Gastroesophageal sphincter (tissue), 4 donors: ENCODE measurements around the gene BAIAP2. TPM values are rescaled to one million over a fixed set of nuclear protein-coding genes. Genes with fewer than 3 reads are reported as not detected.

Experiments used
- ATAC-seq: fragments of 150-250 bp; one replicate; pipeline ENCODE4 v1.9.1; 2016; ENCODE audit warnings: mild to moderate bottlenecking, moderate library complexity
- H3K27ac ChIP-seq, 4 donors: fragments of 200-600 bp; sonication (generic) in 3 of 4; 1 replicate in 3 of 4; 2 replicates in 1 of 4; pipeline ENCODE4 v1.5.1; 2016 to 2019
- H3K27me3 ChIP-seq: fragments of 200-600 bp; sonication (generic); one replicate; pipeline ENCODE4 v1.5.1; 2019
- H3K36me3 ChIP-seq, 2 donors: fragments of 200-600 bp; sonication (generic); one replicate each; pipeline ENCODE4 v1.5.1; 2019; ENCODE audit warnings: control low read depth in 1 of 2
- H3K4me1 ChIP-seq, 3 donors: fragments of 200-600 bp; sonication (generic); 1 replicate in 2 of 3; 2 replicates in 1 of 3; pipeline ENCODE4 v1.5.1; 2016 to 2019; ENCODE audit warnings: control low read depth in 2 of 3
- H3K4me3 ChIP-seq, 2 donors: fragments of 200-600 bp; sonication (generic); one replicate each; pipeline ENCODE4 v1.5.1; 2019; ENCODE audit warnings: mild to moderate bottlenecking in 1 of 2, moderate library complexity in 1 of 2
- H3K9me3 ChIP-seq, 3 donors: fragments of 200-600 bp; sonication (generic); one replicate each; pipeline ENCODE4 v1.5.1; 2017 to 2019; ENCODE audit warnings: control low read depth in 2 of 3
- CTCF ChIP-seq, 4 experiments: fragments of 200-600 bp in 2 of 4; fragments of 450-650 bp in 2 of 4; sonication (generic) in 1 of 4; IDR thresholded peaks; one replicate each; pipeline ENCODE4 v1.5.1; 2017 to 2019; ENCODE audit warnings: antibody characterized with exemption in 4 of 4, mild to moderate bottlenecking in 2 of 4, moderate library complexity in 2 of 4
- EP300 ChIP-seq: sonication (generic); formaldehyde crosslinking; IDR thresholded peaks from one replicate; pipeline ENCODE4 v1.6.1; 2017; ENCODE audit warnings: antibody characterized with exemption, mild to moderate bottlenecking
- POLR2A ChIP-seq, 2 donors: fragments of 450-650 bp; IDR thresholded peaks; one replicate each; pipeline ENCODE4 v1.6.1; 2017; ENCODE audit warnings: antibody characterized with exemption in 2 of 2, mild to moderate bottlenecking in 2 of 2, moderate library complexity in 1 of 2
- POLR2AphosphoS5 ChIP-seq: sonication (generic); formaldehyde crosslinking; IDR thresholded peaks from one replicate; pipeline ENCODE4 v1.6.1; 2017; ENCODE audit warnings: antibody characterized with exemption
- WGBS, 2 donors: methylation state at CpG; one replicate each; pipeline ENCODE4 v1.1.5; 2018; ENCODE audit warnings: low coverage in 1 of 2; 5-methylcytosine and 5-hydroxymethylcytosine counted together
- small RNA-seq, 4 donors: library from RNA; depleted of rRNA; stranded (forward); fragments of <200 nt; gene quantifications; one replicate each; pipeline ENCODE3, GENCODE V24; 2016
- total RNA-seq, 4 donors: library from RNA; depleted of rRNA; stranded (reverse); fragments of >200 nt; gene quantifications; one replicate each; pipeline ENCODE4 v1.1.0, GENCODE V29; 2016

BAIAP2 gene
- total RNA-seq, 4 donors from 2014 or later: 32.7 to 54.9 (median 40.6) TPM

- Histone ChIP-seq H3K4me3 (peak overlapping the region in 1 of 2 donors; percentile 59), H3K27ac (peak overlapping the region in 3 of 4 donors; percentile 62 to 81 (median 72))
- ATAC-seq: peak; percentile 34
These were observed 129.7 kb downstream of the BAIAP2 start for GRCh38 chr17:81164371-81165245.

DNA sequence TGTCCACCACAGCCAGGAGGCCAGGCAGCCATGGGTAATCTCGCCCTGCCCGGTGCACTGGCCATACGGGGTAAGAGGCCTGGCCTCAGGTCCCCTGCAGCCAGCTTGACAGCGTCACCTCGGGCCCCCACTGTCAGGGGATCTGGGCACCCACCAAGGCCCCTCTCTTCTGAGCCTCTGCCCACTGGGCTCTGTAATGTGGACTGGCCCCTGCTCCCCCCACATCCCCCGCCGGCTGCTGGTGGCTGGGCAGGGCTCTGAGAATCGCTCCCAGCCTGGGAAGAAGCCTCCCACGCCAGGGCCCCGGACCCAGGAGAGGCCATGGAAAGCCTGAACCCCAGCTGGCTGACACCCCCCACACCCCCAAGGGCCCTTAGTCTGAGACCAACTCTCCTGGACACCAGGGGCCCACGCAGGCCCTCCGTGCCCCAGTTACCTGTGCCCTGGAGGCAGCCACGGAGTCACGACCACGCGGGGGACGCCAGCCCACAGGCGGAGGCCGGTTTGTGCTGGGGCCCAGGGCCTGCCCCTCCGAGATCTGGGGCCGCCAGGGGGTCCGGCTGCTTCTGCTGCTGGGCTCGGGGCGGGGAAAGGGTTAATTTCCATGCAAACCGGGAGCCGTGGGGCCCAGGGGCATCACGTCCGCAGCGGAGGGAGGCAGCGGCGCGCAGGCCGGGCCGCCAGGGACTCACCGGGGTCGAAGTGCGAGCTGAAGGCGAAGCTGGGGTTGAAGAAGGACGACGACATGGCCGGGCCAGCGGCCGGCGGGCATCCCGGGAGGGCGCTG lies 130.5 kb downstream of the BAIAP2 start, which contains the start of gene PVALEF:
PVALEF (plus strand) TSS at position 262 of the 787 bp plus-strand sequence. CDS start 15,720 bp downstream, outside the sequence.
- peaks cover 15% of the 10 kb centered on the region for H3K27me3 ChIP-seq
- no peaks in the 10 kb centered on the region for H3K9me3 ChIP-seq
- peaks cover 0 to 30% (median 11%) of the 10 kb centered on the region in 3 donors for H3K4me1 ChIP-seq
- TF ChIP-seq POLR2AphosphoS5: no peak
- TF ChIP-seq CTCF (IDR thresholded peaks at IDR 0.05): no peak
- TF ChIP-seq EP300: no peak
- no peak for TF ChIP-seq POLR2A (IDR thresholded peaks at IDR 0.05)
- H3K27ac ChIP-seq: peak within 1 kb of the TSS in 3 of 4 donors; percentile 62 to 81 (median 72)
- H3K36me3 ChIP-seq: no peaks in the 10 kb centered on the region
- peak; percentile 32 for ATAC-seq
- peak within 1 kb of the TSS; percentile 42 to 59 for H3K4me3 ChIP-seq
- no CpG with 5 or more reads among the region's 46 CpGs for WGBS, 2 donors

More at GRCh38 chr17:81164371-81165245, 129.7 kb downstream of the BAIAP2 start:
- H3K27me3 ChIP-seq: peaks cover 16% of the 10 kb centered on the region
- TF ChIP-seq POLR2AphosphoS5 (no peak), EP300 (no peak), POLR2A (IDR thresholded peaks at IDR 0.05) (no peak), CTCF (IDR thresholded peaks at IDR 0.05) (no peak)
- peaks cover 0 to 37% (median 11%) of the 10 kb centered on the region in 3 donors for H3K4me1 ChIP-seq
- no peaks in the 10 kb centered on the region for H3K36me3 ChIP-seq
- WGBS, 2 donors: 39 to 40% methylated on average over 5 to 8 of the region's 19 CpGs
- no peaks in the 10 kb centered on the region for H3K9me3 ChIP-seq

GRCh38 chr17:81166033-81166492 lies 131.1 kb downstream of the BAIAP2 start, which contains the start of gene AATK:
TSS of gene AATK (minus strand) at chr17:81166221. CDS start at chr17:81165992, 229 bp downstream.
- Histone ChIP-seq H3K4me3 (peak within 1 kb of the TSS; percentile 42 to 59), H3K4me1 (peaks cover 0 to 26% (median 11%) of the 10 kb centered on the region in 3 donors), H3K9me3 (no peaks in the 10 kb centered on the region), H3K36me3 (no peaks in the 10 kb centered on the region), H3K27me3 (peaks cover 15% of the 10 kb centered on the region), H3K27ac (peak within 1 kb of the TSS in 3 of 4 donors; percentile 62 to 81 (median 72))
- peak; percentile 29 for ATAC-seq
- TF ChIP-seq EP300 (no peak), POLR2A (IDR thresholded peaks at IDR 0.05) (no peak), POLR2AphosphoS5 (no peak), CTCF (IDR thresholded peaks at IDR 0.05) (no peak)
- WGBS, 2 donors: no CpG with 5 or more reads among the region's 62 CpGs

Small RNA genes lying within 50 kb of the gene (small RNA-seq; reads per million reads assigned to genes)
- gene MIR1250 (0 reads per million in 4 donors), gene MIR3065 (19.8 to 50.7 (median 25.3) reads per million in 4 donors), gene MIR657 (0 reads per million in 4 donors)

Other genes with a start within 250 kb of the BAIAP2 start
- gene CHMP6, start 43.3 kb upstream of the BAIAP2 start, total RNA-seq: 10 to 100 TPM; 17.6 to 26.0 (median 19.0) TPM
- gene PVALEF, start 130.4 kb downstream of the BAIAP2 start, total RNA-seq: not detected
- 10 to 100 TPM; 14.5 to 28.0 (median 22.1) TPM for gene AATK, start 131.1 kb downstream of the BAIAP2 start, total RNA-seq
- gene CEP131, start 187.8 kb downstream of the BAIAP2 start, total RNA-seq: 10 to 100 TPM in 1 of 4 donors, 1 to 10 TPM in 3; 4.4 to 12.0 (median 6.4) TPM
- 10 to 100 TPM in 3 of 4 donors, 1 to 10 TPM in 1; 8.0 to 43.0 (median 23.5) TPM for gene TEPSIN, start 203.9 kb downstream of the BAIAP2 start, total RNA-seq
- 10 to 100 TPM; 16.9 to 38.4 (median 22.3) TPM for gene NDUFAF8, start 204.2 kb downstream of the BAIAP2 start, total RNA-seq